HG02884 (cell line): ENCODE measurements around the gene M1AP.

ENCODE experiments used
- ATAC-seq: cut with Tn5 transposase; IDR thresholded peaks from one replicate; pipeline ENCODE4 v1.9.1; 2021; ENCODE audit warnings: mild to moderate bottlenecking, moderate library complexity; ENCODE audit not compliant: unreplicated experiment

The M1AP gene

DNA sequence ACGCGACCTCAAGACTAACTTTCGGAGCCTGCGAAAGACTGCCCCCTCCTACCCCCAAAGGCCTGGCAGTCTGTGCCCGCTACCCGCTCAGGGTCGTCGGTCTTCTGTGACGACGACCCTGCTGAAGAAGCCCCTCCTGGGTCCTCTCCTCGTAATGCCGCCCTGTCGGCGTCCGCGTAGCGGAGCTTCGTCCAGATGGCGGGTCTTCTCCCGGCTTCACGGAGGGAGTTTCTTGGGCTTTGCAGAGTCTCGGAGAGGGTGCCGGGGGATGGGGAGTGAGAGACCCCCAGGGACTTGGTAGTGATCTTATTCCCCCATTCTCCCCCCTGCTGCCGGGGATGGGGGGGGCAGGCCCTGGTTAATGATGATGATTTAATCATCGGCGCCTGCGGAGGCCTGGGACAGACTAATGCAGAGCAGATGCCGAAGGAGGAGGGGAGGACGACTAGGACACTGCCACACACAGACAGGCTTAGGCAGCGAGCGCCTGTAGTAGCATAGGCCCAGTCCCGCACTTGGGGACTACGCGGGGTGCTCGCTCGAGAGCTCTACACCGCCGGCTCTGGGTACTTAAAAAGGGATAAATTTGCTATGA, 140.1 kb downstream of the M1AP start:
- peak; percentile 3 for ATAC-seq
